HT-29 (cell line): ENCODE results near the gene PAQR9. TPM values are rescaled to one million over a fixed set of nuclear protein-coding genes. Genes with fewer than 3 reads are reported as not detected.

Experiments
- DNase-seq: peaks from one replicate; pipeline ENCODE4 v3.0.0-alpha.2; 2015; ENCODE audit warnings: low spot score
- total RNA-seq: library from RNA; depleted of rRNA; stranded (reverse); fragments of >200 nt; shearing (Covaris generic); gene quantifications from 2 replicates; pipeline ENCODE4 v1.2.3, GENCODE V29; 2014

The PAQR9 gene
- total RNA-seq, 1 experiment from 2014 or later = not detected

- DNase-seq = no peak
Observed at GRCh38 chr3:142982038-142982773, 18.7 kb upstream of the PAQR9 start.

- DNase-seq = no peak
Observed at GRCh38 chr3:142981108-142981507, 17.6 kb upstream of the PAQR9 start.

- DNase-seq = peak; percentile 15
Observed at GRCh38 chr3:142977399-142977728, 13.9 kb upstream of the PAQR9 start.

GRCh38 chr3:142976621-142977398 lies 13.3 kb upstream of the PAQR9 start:
- DNase-seq = peak; percentile 66

GRCh38 chr3:142975316-142975995 lies 12.0 kb upstream of the PAQR9 start:
- DNase-seq = no peak

GRCh38 chr3:142973217-142974009 lies 9.9 kb upstream of the PAQR9 start:
- no peak for DNase-seq

GRCh38 chr3:142972092-142972753 lies 8.7 kb upstream of the PAQR9 start:
- no peak for DNase-seq

- no peak for DNase-seq
Observed at GRCh38 chr3:142971431-142971830, 8.0 kb upstream of the PAQR9 start.

GRCh38 chr3:142968319-142969025 lies 5.0 kb upstream of the PAQR9 start:
- no peak for DNase-seq

GRCh38 chr3:142966808-142967207 lies 3.3 kb upstream of the PAQR9 start:
- DNase-seq = no peak

GRCh38 chr3:142965581-142965980 lies 2.1 kb upstream of the PAQR9 start:
- DNase-seq = no peak

- no peak for DNase-seq
Observed at GRCh38 chr3:142963234-142963515, 299 bp downstream of the PAQR9 start.

GRCh38 chr3:142962520-142963233 lies 797 bp downstream of the PAQR9 start:
- no peak for DNase-seq

GRCh38 chr3:142962175-142962519 lies 1.3 kb downstream of the PAQR9 start:
- DNase-seq = no peak

- DNase-seq = no peak
Observed at GRCh38 chr3:142961539-142961938, 1.9 kb downstream of the PAQR9 start.

GRCh38 chr3:142960322-142960850 lies 3.1 kb downstream of the PAQR9 start:
- DNase-seq = no peak

- DNase-seq = peak; percentile 35
Observed at GRCh38 chr3:142958707-142959106, 4.8 kb downstream of the PAQR9 start.

GRCh38 chr3:142953443-142953842 lies 10.0 kb downstream of the PAQR9 start:
- no peak for DNase-seq

GRCh38 chr3:142952272-142953193 lies 10.9 kb downstream of the PAQR9 start:
- no peak for DNase-seq
